ENCODE results near the gene EIPR1. TPM values are rescaled to one million over a fixed set of nuclear protein-coding genes. Genes with fewer than 3 reads are reported as not detected.

The EIPR1 gene
- total RNA-seq, 1 donor: 23.3 TPM

- no peak for DNase-seq (ENCODE audit: low read depth)
- H3K4me3 ChIP-seq (ENCODE audit: low read depth, low read length): no peak overlapping the region
- TF ChIP-seq, protein P1, sequence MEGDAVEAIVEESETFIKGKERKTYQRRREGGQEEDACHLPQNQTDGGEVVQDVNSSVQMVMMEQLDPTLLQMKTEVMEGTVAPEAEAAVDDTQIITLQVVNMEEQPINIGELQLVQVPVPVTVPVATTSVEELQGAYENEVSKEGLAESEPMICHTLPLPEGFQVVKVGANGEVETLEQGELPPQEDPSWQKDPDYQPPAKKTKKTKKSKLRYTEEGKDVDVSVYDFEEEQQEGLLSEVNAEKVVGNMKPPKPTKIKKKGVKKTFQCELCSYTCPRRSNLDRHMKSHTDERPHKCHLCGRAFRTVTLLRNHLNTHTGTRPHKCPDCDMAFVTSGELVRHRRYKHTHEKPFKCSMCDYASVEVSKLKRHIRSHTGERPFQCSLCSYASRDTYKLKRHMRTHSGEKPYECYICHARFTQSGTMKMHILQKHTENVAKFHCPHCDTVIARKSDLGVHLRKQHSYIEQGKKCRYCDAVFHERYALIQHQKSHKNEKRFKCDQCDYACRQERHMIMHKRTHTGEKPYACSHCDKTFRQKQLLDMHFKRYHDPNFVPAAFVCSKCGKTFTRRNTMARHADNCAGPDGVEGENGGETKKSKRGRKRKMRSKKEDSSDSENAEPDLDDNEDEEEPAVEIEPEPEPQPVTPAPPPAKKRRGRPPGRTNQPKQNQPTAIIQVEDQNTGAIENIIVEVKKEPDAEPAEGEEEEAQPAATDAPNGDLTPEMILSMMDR (IDR thresholded peaks at IDR 0.05; ENCODE audit: insufficient read depth, low read length): no peak
Observed at GRCh38 chr2:3176071-3176868, 201.3 kb downstream of the EIPR1 start.

DNA sequence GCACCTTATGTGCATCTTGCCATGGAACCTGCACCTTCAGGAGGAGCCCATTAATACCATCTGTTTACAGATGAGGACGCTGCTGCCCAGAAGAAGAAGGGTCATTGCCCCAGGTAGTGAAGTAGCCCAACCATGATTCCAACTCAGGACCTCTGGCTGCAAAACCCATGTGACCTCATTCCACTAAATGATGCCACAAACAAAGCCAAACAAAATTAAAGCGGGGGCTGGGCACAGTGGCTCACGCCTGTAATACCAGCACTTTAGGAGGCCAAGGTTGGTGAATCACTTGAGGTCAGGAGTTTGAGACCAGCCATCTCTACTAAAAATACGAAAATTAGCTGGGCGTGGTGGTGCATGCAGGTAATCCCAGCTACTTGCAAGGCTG lies 202.1 kb downstream of the EIPR1 start:
- no peak overlapping the region for H3K4me3 ChIP-seq (ENCODE audit: low read depth, low read length)
- no peak for DNase-seq (ENCODE audit: low read depth)
- TF ChIP-seq, protein P1 (IDR thresholded peaks at IDR 0.05; ENCODE audit: insufficient read depth, low read length): no peak

DNA sequence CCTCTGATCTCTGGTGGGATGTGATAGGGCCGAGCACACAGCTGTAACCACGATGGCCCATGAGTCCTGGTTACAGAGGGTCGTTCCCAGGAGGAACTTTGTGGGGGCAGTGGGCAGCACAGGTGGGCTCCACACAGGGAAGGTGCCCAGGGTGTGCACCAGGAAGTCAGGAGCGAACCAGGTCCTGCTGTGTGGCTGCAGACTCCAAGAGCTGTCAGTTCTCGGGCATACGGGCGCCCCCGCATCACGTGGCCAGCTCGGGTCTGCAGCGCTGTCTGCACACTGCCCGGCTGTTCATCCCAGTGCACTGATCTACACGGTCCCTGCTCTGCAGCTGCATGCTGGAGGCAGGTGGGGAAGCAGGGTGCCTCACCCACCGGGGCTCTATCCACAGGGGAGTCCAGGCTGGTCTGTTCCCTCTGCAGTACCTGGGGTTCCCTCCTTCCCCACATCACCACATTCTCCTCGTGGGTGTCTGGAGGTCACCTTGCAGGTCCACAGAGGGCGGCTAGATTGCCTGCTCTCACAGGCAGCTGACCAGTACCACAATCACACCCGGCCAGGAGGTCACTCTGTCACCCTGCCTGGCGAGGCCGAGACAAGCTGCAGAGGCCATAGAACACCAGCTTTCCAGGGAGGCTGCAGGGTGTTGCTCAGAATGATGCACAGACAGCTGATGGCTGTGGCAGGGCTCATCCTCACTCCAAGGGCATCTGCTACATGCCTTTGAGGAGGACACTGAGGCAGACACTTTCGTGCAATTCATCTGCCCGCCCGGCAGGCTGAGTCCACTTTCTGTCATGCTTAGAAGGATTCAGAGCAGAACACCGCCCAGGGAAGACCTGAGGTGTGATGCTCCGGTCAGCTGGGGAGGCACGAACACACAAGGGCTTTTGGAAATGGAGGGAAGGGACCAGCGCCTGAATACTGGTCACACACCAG lies 202.7 kb downstream of the EIPR1 start:
- no peak for DNase-seq (ENCODE audit: low read depth)
- TF ChIP-seq, protein P1 (IDR thresholded peaks at IDR 0.05; ENCODE audit: insufficient read depth, low read length): no peak
- no peak overlapping the region for H3K4me3 ChIP-seq (ENCODE audit: low read depth, low read length)

DNA sequence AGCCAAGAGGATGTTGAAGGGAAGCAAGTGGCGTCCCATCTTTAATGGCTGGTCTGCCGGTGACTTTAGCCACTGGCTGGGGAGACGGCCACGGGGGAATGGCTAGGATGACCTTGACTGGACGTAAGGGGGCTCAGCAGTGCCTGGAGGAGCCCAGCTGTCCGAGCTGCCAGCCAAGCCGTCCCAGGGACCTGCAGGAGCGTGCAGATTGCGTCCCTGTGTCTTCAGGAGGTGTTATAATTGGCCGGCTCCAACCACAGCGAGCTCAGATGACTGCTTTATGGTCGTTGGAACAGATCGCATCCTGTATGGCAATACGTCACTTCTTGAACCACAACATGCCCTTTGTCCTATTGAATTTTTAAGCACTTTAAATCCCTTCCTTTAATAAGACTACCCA lies 204.6 kb downstream of the EIPR1 start:
- no peak overlapping the region for H3K4me3 ChIP-seq (ENCODE audit: low read depth, low read length)
- DNase-seq (ENCODE audit: low read depth): no peak
- TF ChIP-seq, protein P1 (IDR thresholded peaks at IDR 0.05; ENCODE audit: insufficient read depth, low read length): no peak

DNA sequence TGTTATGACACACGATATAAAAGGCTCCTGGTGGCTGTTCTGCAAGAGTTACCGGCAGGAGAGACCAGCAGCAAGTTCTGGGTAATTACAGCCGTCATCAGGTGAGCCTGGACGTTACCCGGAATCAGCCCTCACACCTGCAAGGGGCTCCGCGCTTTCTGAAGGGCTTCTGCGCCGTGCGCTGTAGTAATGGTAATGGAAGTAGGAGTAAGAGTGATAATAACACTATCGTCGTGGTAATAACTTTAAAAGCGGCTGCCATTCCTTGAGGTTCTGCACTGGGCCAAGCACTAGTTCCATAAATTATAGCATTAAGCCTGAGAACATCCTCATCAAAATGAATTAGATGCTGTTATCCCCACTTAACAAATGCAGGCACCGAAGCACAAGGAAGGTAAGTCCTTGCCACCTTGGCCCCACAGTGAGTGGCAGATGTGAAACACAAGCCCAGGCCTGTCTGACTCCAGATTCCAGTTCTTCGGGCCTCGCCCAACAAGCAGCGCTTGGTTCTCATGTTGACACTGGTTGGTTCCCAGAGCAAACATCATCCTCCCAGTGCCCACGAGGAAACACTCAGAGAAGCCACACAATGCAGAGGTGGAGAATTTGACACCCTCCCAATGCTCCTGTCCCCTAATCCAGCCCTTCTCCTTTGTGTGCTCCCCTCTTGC lies 205.2 kb downstream of the EIPR1 start:
- no peak for DNase-seq (ENCODE audit: low read depth)
- TF ChIP-seq, protein P1 (IDR thresholded peaks at IDR 0.05; ENCODE audit: insufficient read depth, low read length): no peak
- H3K4me3 ChIP-seq (ENCODE audit: low read depth, low read length): no peak overlapping the region

DNA sequence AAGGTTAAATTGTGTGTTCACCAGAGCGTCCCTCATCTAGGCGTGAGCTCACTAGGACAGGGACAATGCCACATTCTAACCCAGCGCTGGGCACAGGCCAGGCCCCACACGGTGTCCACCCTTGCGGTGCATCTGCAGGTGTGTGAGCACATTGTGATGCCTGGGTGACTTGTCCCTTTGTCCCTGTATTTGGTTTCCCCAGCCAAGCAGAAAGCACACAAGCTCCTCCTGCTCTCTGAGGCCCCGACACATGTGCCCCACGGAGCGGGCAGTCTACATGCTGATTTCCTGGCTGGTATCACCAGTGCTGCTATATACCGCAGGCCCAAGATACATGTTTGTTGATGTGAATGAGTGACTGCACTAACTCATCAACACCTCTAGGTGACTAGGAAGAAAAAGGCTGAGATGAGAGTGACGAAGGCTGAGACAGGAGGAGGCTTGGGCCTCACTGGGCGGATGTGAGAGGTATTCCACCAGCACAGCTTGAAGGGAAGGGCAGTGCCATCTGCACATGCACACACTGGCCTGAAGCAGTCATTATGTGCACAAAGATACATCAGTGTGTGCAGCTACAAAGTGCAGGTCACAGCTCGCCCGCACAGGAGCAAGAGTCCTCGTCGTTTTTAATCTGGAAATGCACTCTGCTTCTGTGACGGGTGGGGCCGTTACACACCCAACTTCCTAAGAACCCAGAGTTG lies 205.9 kb downstream of the EIPR1 start:
- no peak overlapping the region for H3K4me3 ChIP-seq (ENCODE audit: low read depth, low read length)
- TF ChIP-seq, protein P1 (IDR thresholded peaks at IDR 0.05; ENCODE audit: insufficient read depth, low read length): no peak
- DNase-seq (ENCODE audit: low read depth): no peak
